Measurements from ENCODE around the gene TBC1D9.

DNA sequence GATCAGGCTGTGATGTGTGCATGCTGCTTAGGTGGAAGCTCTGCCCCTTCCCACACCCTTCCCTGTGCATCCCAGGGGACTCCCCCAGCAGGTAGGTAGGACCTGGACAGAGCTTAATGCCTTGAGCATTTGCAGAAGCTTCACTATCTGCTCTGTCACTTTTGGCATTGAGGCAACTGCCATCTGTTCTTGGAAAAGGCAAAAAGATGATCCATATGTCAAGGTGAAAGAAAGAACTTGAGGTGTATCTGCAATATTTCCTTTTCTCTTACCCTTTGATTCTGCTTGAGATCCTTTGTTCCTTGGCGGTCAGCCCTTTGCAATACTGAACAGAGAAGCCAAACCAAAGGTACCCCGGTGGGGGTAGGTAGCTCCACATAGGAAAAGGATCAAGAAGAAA lies 37.1 kb upstream of the TBC1D9 start:
- TF ChIP-seq POLR2A (IDR thresholded peaks at IDR 0.05) (no peak), POLR2AphosphoS5 (IDR thresholded peaks at IDR 0.05; ENCODE audit: insufficient read depth in 1 of 2, low read depth in 1 of 2) (no peak)
- TF ChIP-seq, protein P1, sequence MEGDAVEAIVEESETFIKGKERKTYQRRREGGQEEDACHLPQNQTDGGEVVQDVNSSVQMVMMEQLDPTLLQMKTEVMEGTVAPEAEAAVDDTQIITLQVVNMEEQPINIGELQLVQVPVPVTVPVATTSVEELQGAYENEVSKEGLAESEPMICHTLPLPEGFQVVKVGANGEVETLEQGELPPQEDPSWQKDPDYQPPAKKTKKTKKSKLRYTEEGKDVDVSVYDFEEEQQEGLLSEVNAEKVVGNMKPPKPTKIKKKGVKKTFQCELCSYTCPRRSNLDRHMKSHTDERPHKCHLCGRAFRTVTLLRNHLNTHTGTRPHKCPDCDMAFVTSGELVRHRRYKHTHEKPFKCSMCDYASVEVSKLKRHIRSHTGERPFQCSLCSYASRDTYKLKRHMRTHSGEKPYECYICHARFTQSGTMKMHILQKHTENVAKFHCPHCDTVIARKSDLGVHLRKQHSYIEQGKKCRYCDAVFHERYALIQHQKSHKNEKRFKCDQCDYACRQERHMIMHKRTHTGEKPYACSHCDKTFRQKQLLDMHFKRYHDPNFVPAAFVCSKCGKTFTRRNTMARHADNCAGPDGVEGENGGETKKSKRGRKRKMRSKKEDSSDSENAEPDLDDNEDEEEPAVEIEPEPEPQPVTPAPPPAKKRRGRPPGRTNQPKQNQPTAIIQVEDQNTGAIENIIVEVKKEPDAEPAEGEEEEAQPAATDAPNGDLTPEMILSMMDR (IDR thresholded peaks at IDR 0.05) = no peak
